Sigmoid colon (tissue), 4 donors: ENCODE measurements around the gene FKBP7.

ENCODE experiments used
- CTCF ChIP-seq, 4 experiments: fragments of 450-650 bp in 3 of 4; fragments of 200-600 bp in 1 of 4; IDR thresholded peaks; one replicate each; pipeline ENCODE4 v1.5.1; 2016 to 2019; ENCODE audit warnings: antibody characterized with exemption in 4 of 4, mild to moderate bottlenecking in 3 of 4, moderate library complexity in 2 of 4
- POLR2A ChIP-seq, 2 donors: fragments of 450-650 bp; IDR thresholded peaks; one replicate each; pipeline ENCODE4 v1.6.1; 2016; ENCODE audit warnings: antibody characterized with exemption in 2 of 2, mild to moderate bottlenecking in 2 of 2, moderate library complexity in 2 of 2
- POLR2AphosphoS5 ChIP-seq, 4 donors: sonication (generic); formaldehyde crosslinking; IDR thresholded peaks; one replicate each; pipeline ENCODE4 v1.6.1; 2017; ENCODE audit warnings: antibody characterized with exemption in 4 of 4

DNA sequence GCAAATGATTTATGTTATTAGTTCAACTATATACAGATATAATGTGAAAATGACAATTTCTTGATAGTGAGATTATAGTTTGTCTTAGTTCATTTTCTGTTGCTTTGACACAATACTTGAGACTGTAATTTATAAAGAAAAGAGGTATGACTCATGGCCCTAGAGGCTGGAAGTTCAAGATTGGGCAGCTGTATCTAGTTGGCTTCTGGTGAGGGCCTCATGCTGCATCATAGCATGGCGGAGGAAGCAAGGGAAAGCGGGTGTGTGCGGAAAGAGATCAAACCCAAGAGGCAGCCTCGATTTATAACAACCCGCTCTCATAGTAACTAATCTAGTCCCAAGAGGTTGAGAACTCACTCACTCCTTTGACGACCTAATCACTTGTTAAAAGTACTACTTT, 13.2 kb upstream of the FKBP7 start:
- no peak for TF ChIP-seq CTCF (IDR thresholded peaks at IDR 0.05)
- no peak for TF ChIP-seq POLR2A (IDR thresholded peaks at IDR 0.05)
- TF ChIP-seq POLR2AphosphoS5 (IDR thresholded peaks at IDR 0.05), result no peak
